Muscle layer of duodenum (tissue), 2 donors: ENCODE data around the gene GLCCI1.

Experiments used
- H3K27ac ChIP-seq: one replicate; pipeline ENCODE4 v1.7.0; 2013; ENCODE audit warnings: mild to moderate bottlenecking, low read length
- H3K27me3 ChIP-seq: one replicate; pipeline ENCODE4 v1.7.0; 2013; ENCODE audit warnings: low read depth, mild to moderate bottlenecking, control low read depth, low read length
- H3K36me3 ChIP-seq, 2 donors: one replicate each; pipeline ENCODE4 v1.7.0; 2013; ENCODE audit warnings: low read length in 2 of 2, control low read depth in 1 of 2, mild to moderate bottlenecking in 1 of 2; ENCODE audit not compliant: insufficient read depth in 2 of 2, control insufficient read depth in 1 of 2
- H3K4me1 ChIP-seq, 2 donors: one replicate each; pipeline ENCODE4 v1.7.0; 2013; ENCODE audit warnings: low read length in 2 of 2, mild to moderate bottlenecking in 2 of 2, control low read depth in 1 of 2, moderate library complexity in 1 of 2; ENCODE audit not compliant: insufficient read depth in 2 of 2, control insufficient read depth in 1 of 2
- H3K4me3 ChIP-seq, 2 donors: one replicate each; pipeline ENCODE4 v1.7.0; 2013; ENCODE audit warnings: low read length in 2 of 2, low read depth in 1 of 2, mild to moderate bottlenecking in 1 of 2
- H3K9me3 ChIP-seq, 2 donors: one replicate each; pipeline ENCODE4 v1.7.0; 2013; ENCODE audit warnings: low read length in 2 of 2, control low read depth in 1 of 2, mild to moderate bottlenecking in 1 of 2; ENCODE audit not compliant: control insufficient read depth in 1 of 2
- donor health status: healthy.

GLCCI1 gene

GRCh38 chr7:7972922-7973594 lies 4.5 kb downstream of the GLCCI1 start:
- no peaks in the 10 kb centered on the region for H3K9me3 ChIP-seq
- peaks cover 0 to 3% of the 10 kb centered on the region in 2 donors for H3K36me3 ChIP-seq
- H3K27me3 ChIP-seq: no peaks in the 10 kb centered on the region
- peak overlapping the region in 1 of 2 donors; percentile 17 for H3K4me3 ChIP-seq
- peaks cover 0 to 24% of the 10 kb centered on the region in 2 donors for H3K4me1 ChIP-seq
- no peak overlapping the region for H3K27ac ChIP-seq

GRCh38 chr7:7976677-7977076 lies 8.1 kb downstream of the GLCCI1 start:
- Histone ChIP-seq H3K27ac (no peak overlapping the region), H3K9me3 (no peaks in the 10 kb centered on the region), H3K36me3 (no peaks in the 10 kb centered on the region), H3K4me1 (peaks cover 0 to 15% of the 10 kb centered on the region in 2 donors), H3K4me3 (no peak overlapping the region), H3K27me3 (no peaks in the 10 kb centered on the region)

GRCh38 chr7:7977774-7978173 lies 9.2 kb downstream of the GLCCI1 start:
- Histone ChIP-seq H3K27ac (no peak overlapping the region), H3K4me3 (no peak overlapping the region), H3K27me3 (no peaks in the 10 kb centered on the region), H3K36me3 (no peaks in the 10 kb centered on the region), H3K4me1 (peaks cover 0 to 15% of the 10 kb centered on the region in 2 donors), H3K9me3 (no peaks in the 10 kb centered on the region)

- Histone ChIP-seq H3K27me3 (no peaks in the 10 kb centered on the region), H3K36me3 (no peaks in the 10 kb centered on the region), H3K4me1 (peaks cover 0 to 9% of the 10 kb centered on the region in 2 donors), H3K4me3 (no peak overlapping the region), H3K9me3 (no peaks in the 10 kb centered on the region), H3K27ac (no peak overlapping the region)
Measured at GRCh38 chr7:7978860-7979259, 10.3 kb downstream of the GLCCI1 start.

GRCh38 chr7:7979558-7979957 lies 11.0 kb downstream of the GLCCI1 start:
- H3K36me3 ChIP-seq: no peaks in the 10 kb centered on the region
- no peak overlapping the region for H3K4me3 ChIP-seq
- H3K9me3 ChIP-seq: no peaks in the 10 kb centered on the region
- no peak overlapping the region for H3K27ac ChIP-seq
- peaks cover 0 to 9% of the 10 kb centered on the region in 2 donors for H3K4me1 ChIP-seq
- H3K27me3 ChIP-seq: no peaks in the 10 kb centered on the region

- Histone ChIP-seq H3K4me3 (no peak overlapping the region), H3K27ac (no peak overlapping the region), H3K36me3 (no peaks in the 10 kb centered on the region), H3K4me1 (peaks cover 0 to 9% of the 10 kb centered on the region in 2 donors), H3K27me3 (no peaks in the 10 kb centered on the region), H3K9me3 (no peaks in the 10 kb centered on the region)
Measured at GRCh38 chr7:7980134-7980533, 11.5 kb downstream of the GLCCI1 start.

GRCh38 chr7:7982904-7983303 lies 14.3 kb downstream of the GLCCI1 start:
- H3K4me3 ChIP-seq: no peak overlapping the region
- no peaks in the 10 kb centered on the region for H3K36me3 ChIP-seq
- H3K9me3 ChIP-seq: no peaks in the 10 kb centered on the region
- peaks cover 0 to 2% of the 10 kb centered on the region in 2 donors for H3K4me1 ChIP-seq
- H3K27ac ChIP-seq: no peak overlapping the region
- H3K27me3 ChIP-seq: no peaks in the 10 kb centered on the region

- no peak overlapping the region for H3K4me3 ChIP-seq
- no peaks in the 10 kb centered on the region for H3K27me3 ChIP-seq
- H3K36me3 ChIP-seq: no peaks in the 10 kb centered on the region
- H3K27ac ChIP-seq: peak overlapping the region; percentile 23
- no peaks in the 10 kb centered on the region for H3K9me3 ChIP-seq
- H3K4me1 ChIP-seq: peaks cover 0 to 3% of the 10 kb centered on the region in 2 donors
Measured at GRCh38 chr7:7984424-7984823, 15.8 kb downstream of the GLCCI1 start.

GRCh38 chr7:7988706-7989105 lies 20.1 kb downstream of the GLCCI1 start:
- H3K4me1 ChIP-seq: peaks cover 0 to 11% of the 10 kb centered on the region in 2 donors
- peaks cover 3 to 9% of the 10 kb centered on the region in 2 donors for H3K9me3 ChIP-seq
- no peaks in the 10 kb centered on the region for H3K27me3 ChIP-seq
- H3K27ac ChIP-seq: no peak overlapping the region
- no peak overlapping the region for H3K4me3 ChIP-seq
- no peaks in the 10 kb centered on the region for H3K36me3 ChIP-seq

- peaks cover 3 to 9% of the 10 kb centered on the region in 2 donors for H3K9me3 ChIP-seq
- H3K4me1 ChIP-seq: peaks cover 0 to 11% of the 10 kb centered on the region in 2 donors
- no peaks in the 10 kb centered on the region for H3K27me3 ChIP-seq
- H3K4me3 ChIP-seq: no peak overlapping the region
- no peak overlapping the region for H3K27ac ChIP-seq
- H3K36me3 ChIP-seq: no peaks in the 10 kb centered on the region
Measured at GRCh38 chr7:7989133-7989532, 20.5 kb downstream of the GLCCI1 start.

GRCh38 chr7:7989616-7990440 lies 21.2 kb downstream of the GLCCI1 start:
- no peaks in the 10 kb centered on the region for H3K27me3 ChIP-seq
- H3K4me3 ChIP-seq: no peak overlapping the region
- peaks cover 0 to 11% of the 10 kb centered on the region in 2 donors for H3K4me1 ChIP-seq
- peaks cover 3 to 9% of the 10 kb centered on the region in 2 donors for H3K9me3 ChIP-seq
- H3K36me3 ChIP-seq: no peaks in the 10 kb centered on the region
- no peak overlapping the region for H3K27ac ChIP-seq
